GM21619 (cell line): Measurements from ENCODE around the gene KLHL42.

Experiments
- ATAC-seq: cut with Tn5 transposase; IDR thresholded peaks from one replicate; pipeline ENCODE4 v1.9.1; 2021; ENCODE audit not compliant: unreplicated experiment

KLHL42 gene

GRCh38 chr12:27780612-27781408 lies 777 bp downstream of the KLHL42 start:
- peak; percentile 40 for ATAC-seq

GRCh38 chr12:27781680-27782079 lies 1.6 kb downstream of the KLHL42 start:
- ATAC-seq, result no peak

- no peak for ATAC-seq
Measured at GRCh38 chr12:27782481-27782880, 2.4 kb downstream of the KLHL42 start.

- no peak for ATAC-seq
Measured at GRCh38 chr12:27785882-27786570, 6.0 kb downstream of the KLHL42 start.

- ATAC-seq, result no peak
Measured at GRCh38 chr12:27787559-27787958, 7.5 kb downstream of the KLHL42 start.

DNA sequence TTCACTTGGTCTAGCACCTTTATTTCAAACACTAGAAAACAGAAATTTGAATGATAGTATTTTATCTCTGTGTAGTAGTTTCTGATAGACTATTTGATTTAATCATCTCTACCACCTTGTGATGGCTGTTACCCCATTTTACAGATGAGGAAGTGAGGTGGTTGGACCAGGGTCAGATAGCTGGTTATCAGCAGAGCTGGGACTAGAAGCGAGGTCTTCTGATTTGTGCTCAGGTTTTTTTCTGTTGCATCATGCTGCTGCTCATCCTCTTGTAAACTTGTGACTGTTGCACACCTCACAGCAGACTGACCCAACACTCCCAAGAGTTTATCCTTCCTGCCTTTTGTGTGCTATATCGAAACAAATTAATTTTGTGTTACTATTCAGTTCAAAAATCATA lies 10.1 kb downstream of the KLHL42 start:
- no peak for ATAC-seq

- ATAC-seq, result no peak
Measured at GRCh38 chr12:27794818-27795584, 15.0 kb downstream of the KLHL42 start.

- no peak for ATAC-seq
Measured at GRCh38 chr12:27796128-27796527, 16.1 kb downstream of the KLHL42 start.

DNA sequence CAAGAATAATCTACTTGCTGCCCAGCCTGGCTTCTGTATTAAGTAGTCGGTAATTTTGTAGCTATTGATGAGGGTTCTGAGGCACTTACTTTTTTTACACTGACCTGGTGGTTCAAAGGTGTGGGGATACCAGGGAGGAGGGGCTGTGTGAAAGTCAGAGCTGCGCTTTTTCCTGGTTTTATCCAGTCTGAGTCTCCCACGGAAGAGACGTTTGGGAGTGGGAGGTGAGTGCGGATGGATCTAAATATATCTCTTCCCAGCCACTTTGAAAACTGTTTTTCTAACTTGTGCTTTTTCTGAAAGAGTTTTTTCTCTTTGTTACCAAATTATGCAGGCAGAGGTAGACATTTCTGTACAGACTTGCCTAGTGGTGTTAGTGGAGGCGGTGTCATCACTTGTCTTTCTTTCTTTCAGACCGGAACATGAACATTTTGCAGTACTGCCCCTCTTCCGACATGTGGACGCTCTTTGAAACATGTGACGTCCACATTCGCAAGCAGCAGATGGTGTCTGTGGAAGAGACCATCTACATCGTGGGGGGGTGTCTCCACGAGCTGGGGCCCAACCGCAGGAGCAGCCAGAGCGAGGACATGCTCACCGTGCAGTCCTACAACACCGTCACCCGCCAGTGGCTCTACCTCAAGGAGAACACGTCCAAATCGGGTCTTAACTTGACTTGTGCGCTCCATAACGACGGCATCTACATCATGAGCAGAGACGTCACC lies 17.4 kb downstream of the KLHL42 start:
- no peak for ATAC-seq

- ATAC-seq, result no peak
Measured at GRCh38 chr12:27800819-27801218, 20.8 kb downstream of the KLHL42 start.

- ATAC-seq, result no peak
Measured at GRCh38 chr12:27801630-27802029, 21.6 kb downstream of the KLHL42 start.

- no peak for ATAC-seq
Measured at GRCh38 chr12:27802511-27802910, 22.5 kb downstream of the KLHL42 start.

GRCh38 chr12:27802936-27803335 lies 22.9 kb downstream of the KLHL42 start:
- no peak for ATAC-seq

DNA sequence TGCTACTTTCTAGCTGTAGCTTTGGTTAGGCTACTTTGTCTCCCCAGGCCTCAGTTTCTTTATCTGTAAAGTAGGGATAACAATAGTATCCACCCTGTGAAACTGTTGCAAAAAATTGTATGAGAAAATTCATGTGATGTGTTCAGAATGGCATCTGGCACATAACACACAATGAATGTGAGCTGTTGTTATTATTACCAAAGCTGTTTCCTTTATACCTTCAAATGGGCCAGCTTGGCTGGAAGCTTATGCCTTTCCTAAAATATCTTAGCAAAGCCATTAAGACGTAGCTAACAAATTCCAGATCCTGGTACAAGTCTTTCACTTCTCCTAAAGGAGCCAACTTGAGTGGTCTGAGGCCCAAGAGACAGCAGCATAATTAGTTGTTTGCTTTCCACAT lies 25.2 kb downstream of the KLHL42 start:
- ATAC-seq, result no peak

DNA sequence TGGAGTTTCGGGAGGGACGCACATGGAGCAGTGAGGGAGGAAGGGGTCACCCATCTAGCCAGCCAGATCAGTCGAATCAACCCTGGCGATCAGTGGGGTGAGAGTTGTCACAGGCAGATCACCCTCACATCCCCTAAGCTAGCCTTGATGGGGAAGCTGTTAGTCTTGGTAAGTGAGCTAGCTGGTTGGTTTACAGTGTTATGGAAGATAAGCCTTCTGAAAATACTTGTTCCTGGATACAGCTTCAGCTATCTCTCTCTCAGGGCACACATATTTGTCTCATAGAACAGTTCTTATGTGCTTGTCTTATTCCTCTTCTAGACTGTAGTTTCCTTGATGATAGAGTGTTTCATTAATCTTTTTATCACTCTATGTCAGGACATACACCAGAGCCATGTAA lies 26.2 kb downstream of the KLHL42 start:
- ATAC-seq, result no peak

DNA sequence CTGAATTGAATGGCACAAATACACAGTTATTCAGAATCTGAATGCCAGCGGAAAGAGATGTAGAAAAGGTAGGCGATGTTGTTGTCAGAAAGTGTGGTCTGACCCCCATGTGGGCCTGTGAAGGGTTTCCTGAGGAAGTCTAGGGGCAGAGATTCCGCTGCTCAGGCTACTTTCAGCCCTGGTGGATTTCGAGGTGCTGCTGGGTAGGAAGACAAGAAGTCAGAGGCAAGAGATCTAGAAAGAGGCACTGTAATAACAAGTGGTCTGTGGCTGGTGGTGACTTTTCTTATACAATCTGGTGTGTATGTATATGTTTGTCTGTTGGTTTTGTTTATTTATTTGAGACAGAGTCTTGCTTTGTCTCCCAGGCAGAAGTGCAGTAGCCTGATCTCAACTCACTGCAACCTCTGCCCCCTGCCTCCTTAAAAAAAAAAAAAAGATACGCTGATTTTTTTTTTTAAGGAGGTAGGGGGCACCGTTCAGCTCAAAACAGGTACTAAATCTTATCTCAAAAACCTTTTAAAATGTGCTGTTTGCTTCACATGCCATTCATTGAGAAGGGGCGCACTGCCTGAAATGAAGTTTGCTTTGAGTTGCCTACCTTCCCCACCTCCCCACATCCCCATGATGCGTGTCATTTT lies 27.1 kb downstream of the KLHL42 start:
- ATAC-seq, result no peak

- no peak for ATAC-seq
Measured at GRCh38 chr12:27808841-27809240, 28.8 kb downstream of the KLHL42 start.

GRCh38 chr12:27810756-27811155 lies 30.7 kb downstream of the KLHL42 start:
- no peak for ATAC-seq

GRCh38 chr12:27812502-27812901 lies 32.5 kb downstream of the KLHL42 start:
- ATAC-seq, result no peak

DNA sequence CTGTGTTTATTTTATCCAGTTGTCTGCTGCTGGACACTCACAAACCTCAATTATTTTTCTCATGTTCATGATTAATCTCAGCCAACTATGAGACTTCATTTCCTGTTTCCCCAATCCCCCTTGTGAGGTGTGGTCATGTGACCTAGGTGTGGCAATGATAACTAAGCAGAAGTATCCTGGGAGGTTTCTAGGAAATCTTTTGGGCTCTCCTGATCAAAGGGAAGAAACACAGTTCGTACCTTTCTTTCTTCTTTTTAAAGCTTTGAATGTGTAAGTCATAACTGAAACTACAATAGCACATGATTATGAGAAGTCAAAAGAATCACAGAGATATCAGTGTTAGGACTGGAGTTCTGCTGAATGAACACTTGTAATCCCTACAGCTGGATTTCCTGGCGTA lies 34.4 kb downstream of the KLHL42 start:
- ATAC-seq, result no peak
